HEK293T (cell line): ENCODE results near the gene DLG1.
A peak's percentile ranks its signal among the peaks of the same experiment; 100 is the strongest.

Experiments
- CTCF ChIA-PET: fragments of 350-600 bp; formaldehyde crosslinking; extraction: SDS; loops from one replicate; lab custom pipeline; 2021; ENCODE audit warnings: antibody characterized with exemption, inconsistent platforms; lab: Yijun Ruan, JAX
- POLR2A ChIA-PET: fragments of 350-600 bp; formaldehyde crosslinking; extraction: SDS; loops from one replicate; lab custom pipeline; 2020; ENCODE audit warnings: antibody characterized with exemption, inconsistent platforms; lab: Yijun Ruan, JAX
- DNase-seq: peaks from one replicate; pipeline ENCODE4 v3.0.0; 2012; ENCODE audit warnings: mixed read lengths; ENCODE audit errors: extremely low spot score
- ARNT ChIP-seq: fragments of 450-650 bp; IDR thresholded peaks from 2 replicates; pipeline ENCODE4 v1.6.1; 2017; ENCODE audit warnings: mild to moderate bottlenecking
- BHLHE40 ChIP-seq: fragments of 450-650 bp; IDR thresholded peaks from 2 replicates; pipeline ENCODE4 v1.6.1; 2016; ENCODE audit warnings: mild to moderate bottlenecking, moderate library complexity, borderline replicate concordance
- CTBP1 ChIP-seq: fragments of 450-650 bp; IDR thresholded peaks from 2 replicates; pipeline ENCODE4 v1.6.1; 2016; ENCODE audit warnings: borderline replicate concordance
- ELF4 ChIP-seq: fragments of 450-650 bp; IDR thresholded peaks from 2 replicates; pipeline ENCODE4 v1.6.1; 2017; ENCODE audit warnings: antibody characterized with exemption
- FOXA1 ChIP-seq: fragments of 450-650 bp; IDR thresholded peaks from 2 replicates; pipeline ENCODE4 v1.6.1; 2016; ENCODE audit warnings: mild to moderate bottlenecking
- FOXK2 ChIP-seq: fragments of 450-650 bp; IDR thresholded peaks from 2 replicates; pipeline ENCODE4 v1.6.1; 2016; ENCODE audit warnings: mild to moderate bottlenecking
- FOXM1 ChIP-seq: fragments of 450-650 bp; IDR thresholded peaks from 2 replicates; pipeline ENCODE4 v1.6.1; 2017; ENCODE audit warnings: mild to moderate bottlenecking, borderline replicate concordance
- HDGF ChIP-seq: fragments of 450-650 bp; IDR thresholded peaks from 2 replicates; pipeline ENCODE4 v1.6.1; 2017; ENCODE audit warnings: antibody characterized with exemption, borderline replicate concordance
- L3MBTL2 ChIP-seq: fragments of 450-650 bp; conservative IDR thresholded peaks from 2 replicates; pipeline ENCODE4 v1.6.1; 2016; ENCODE audit warnings: mild to moderate bottlenecking
- LEF1 ChIP-seq: fragments of 450-650 bp; IDR thresholded peaks from 2 replicates; pipeline ENCODE4 v1.6.1; 2017; ENCODE audit warnings: mild to moderate bottlenecking, borderline replicate concordance
- NFRKB ChIP-seq: fragments of 450-650 bp; IDR thresholded peaks from 2 replicates; pipeline ENCODE4 v1.6.1; 2016; ENCODE audit warnings: mild to moderate bottlenecking, moderate library complexity
- SP1 ChIP-seq: fragments of 450-650 bp; IDR thresholded peaks from 2 replicates; pipeline ENCODE4 v1.6.1; 2017
- SUZ12 ChIP-seq: fragments of 450-650 bp; IDR thresholded peaks from 2 replicates; pipeline ENCODE4 v1.6.1; 2016; ENCODE audit warnings: mild to moderate bottlenecking
- TARDBP ChIP-seq: fragments of 450-650 bp; IDR thresholded peaks from 2 replicates; pipeline ENCODE4 v1.6.1; 2016
- ZNF384 ChIP-seq: fragments of 450-650 bp; IDR thresholded peaks from 2 replicates; pipeline ENCODE4 v1.6.1; 2016
- TF ChIP-seq, protein P1 (sequence below): fragments of 450-650 bp; IDR thresholded peaks from 2 replicates; pipeline ENCODE4 v1.6.1; 2016

The DLG1 gene

DNA sequence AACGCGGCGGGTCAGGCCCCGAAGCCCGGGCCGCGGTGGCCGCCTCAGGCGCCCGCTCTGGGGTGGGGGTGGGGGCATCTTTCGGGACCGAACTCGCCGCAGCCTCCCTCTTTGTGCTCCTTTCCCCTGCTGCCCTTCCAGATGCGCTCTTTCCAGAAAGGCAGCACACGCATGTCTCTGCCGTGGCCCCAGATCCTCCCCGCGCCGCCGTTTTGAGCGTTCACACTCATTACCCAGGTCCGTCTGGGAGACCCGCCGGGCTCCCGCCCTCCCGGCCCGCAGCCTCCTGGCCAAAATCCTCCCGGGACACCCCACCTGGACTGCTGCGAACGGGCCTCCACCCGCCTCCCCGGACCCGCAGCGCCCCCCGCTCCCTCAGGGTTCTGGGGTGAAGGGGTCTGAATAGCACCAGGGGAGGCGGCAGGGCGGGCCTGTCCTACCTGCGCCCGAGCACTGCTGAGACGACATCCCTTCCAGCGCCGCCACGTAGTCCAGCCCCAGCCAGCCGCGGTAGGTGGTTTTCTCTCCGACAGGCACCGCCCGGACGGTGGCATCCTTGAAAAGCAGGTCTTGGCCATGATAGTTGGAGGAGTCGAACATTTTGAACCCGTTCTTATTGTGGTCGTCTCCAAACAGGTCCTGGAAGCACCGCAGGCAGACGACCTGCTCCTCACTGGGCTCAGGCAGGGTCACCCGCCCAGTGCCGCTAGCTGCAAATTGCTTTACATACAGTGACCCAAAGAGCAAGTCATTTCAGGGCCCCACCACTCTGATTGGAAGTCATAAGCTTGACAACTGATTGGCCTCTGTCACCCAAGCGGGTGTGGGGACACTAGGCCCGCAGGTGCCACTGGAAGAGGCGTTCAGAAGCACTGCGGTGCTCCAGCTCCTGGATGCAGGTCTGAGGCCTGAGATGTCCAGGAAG is 294.7 kb downstream of the DLG1 start:
- POLR2A ChIA-PET, result interaction anchor here (1.0 kb wide), 1 partner anchor 180 kb away, joined by 3 read pairs; no protein-coding TSS in a partner anchor
- DNase-seq, result no peak
- CTCF ChIA-PET, result no interaction called here
- TF ChIP-seq FOXM1, result no peak
- TF ChIP-seq NFRKB, result no peak
- no peak for TF ChIP-seq HDGF
- TF ChIP-seq TARDBP, result no peak
- TF ChIP-seq FOXA1, result no peak

DNA sequence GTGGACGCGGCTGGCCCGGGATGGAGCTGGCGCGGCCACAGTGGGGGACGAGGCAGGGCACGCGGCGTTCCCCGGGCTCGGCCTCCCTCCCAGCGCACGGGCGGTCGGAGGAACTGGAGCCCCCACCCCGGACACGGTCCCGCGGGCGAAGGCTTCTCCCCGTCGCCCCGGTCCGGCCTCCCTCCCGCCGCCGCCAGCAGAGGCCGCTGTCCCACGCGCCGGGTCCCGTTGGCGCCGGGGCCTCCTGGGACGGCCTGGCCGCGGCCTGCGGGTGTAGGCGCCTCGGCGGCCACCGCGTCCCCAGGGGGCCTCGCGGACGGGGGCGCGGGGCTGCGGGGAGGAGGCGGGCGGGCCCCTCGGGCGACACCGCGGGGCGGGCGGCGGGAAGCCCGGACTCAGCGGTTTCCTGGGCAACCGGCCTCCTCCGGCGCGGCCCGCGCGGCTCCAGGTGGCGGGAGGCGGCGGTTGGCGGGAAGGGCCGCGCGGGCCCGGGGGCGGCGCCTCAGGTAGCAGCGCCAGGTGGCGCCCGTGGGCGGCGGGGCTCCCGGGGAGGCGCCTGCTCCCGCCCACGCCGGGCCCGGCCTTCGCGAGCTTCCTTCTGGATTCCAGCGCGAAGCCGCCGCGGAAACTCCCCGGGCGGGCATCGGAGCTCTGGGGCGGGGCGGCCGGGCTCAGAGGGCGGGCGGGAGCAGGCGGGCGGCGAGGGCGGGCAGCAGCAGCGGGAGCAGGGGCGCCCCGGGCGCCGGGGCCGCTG is 295.5 kb downstream of the DLG1 start:
- peak; percentile 82 for DNase-seq
- no peak for TF ChIP-seq HDGF
- TF ChIP-seq NFRKB, result no peak
- no peak for TF ChIP-seq SP1
- no peak for TF ChIP-seq FOXM1
- no peak for TF ChIP-seq LEF1
- TF ChIP-seq, protein P1, sequence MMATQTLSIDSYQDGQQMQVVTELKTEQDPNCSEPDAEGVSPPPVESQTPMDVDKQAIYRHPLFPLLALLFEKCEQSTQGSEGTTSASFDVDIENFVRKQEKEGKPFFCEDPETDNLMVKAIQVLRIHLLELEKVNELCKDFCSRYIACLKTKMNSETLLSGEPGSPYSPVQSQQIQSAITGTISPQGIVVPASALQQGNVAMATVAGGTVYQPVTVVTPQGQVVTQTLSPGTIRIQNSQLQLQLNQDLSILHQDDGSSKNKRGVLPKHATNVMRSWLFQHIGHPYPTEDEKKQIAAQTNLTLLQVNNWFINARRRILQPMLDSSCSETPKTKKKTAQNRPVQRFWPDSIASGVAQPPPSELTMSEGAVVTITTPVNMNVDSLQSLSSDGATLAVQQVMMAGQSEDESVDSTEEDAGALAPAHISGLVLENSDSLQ, result no peak
- TF ChIP-seq BHLHE40, result no peak
- TF ChIP-seq FOXA1, result no peak
- TF ChIP-seq ELF4, result no peak
- no peak for TF ChIP-seq SUZ12
- no peak for TF ChIP-seq FOXK2
- TF ChIP-seq ZNF384, result no peak
- TF ChIP-seq TARDBP, result no peak
- TF ChIP-seq ARNT, result no peak
- TF ChIP-seq CTBP1, result no peak
- no peak for TF ChIP-seq L3MBTL2
- CTCF ChIA-PET, result interaction anchor here (0.5 kb wide), 1 partner anchor 75 kb away, joined by 3 read pairs; no protein-coding TSS in a partner anchor
- POLR2A ChIA-PET, result interaction anchor here (0.6 to 1.0 kb wide), 2 partner anchors 9 to 181 kb away, joined by 3 read pairs; no protein-coding TSS in a partner anchor

DNA sequence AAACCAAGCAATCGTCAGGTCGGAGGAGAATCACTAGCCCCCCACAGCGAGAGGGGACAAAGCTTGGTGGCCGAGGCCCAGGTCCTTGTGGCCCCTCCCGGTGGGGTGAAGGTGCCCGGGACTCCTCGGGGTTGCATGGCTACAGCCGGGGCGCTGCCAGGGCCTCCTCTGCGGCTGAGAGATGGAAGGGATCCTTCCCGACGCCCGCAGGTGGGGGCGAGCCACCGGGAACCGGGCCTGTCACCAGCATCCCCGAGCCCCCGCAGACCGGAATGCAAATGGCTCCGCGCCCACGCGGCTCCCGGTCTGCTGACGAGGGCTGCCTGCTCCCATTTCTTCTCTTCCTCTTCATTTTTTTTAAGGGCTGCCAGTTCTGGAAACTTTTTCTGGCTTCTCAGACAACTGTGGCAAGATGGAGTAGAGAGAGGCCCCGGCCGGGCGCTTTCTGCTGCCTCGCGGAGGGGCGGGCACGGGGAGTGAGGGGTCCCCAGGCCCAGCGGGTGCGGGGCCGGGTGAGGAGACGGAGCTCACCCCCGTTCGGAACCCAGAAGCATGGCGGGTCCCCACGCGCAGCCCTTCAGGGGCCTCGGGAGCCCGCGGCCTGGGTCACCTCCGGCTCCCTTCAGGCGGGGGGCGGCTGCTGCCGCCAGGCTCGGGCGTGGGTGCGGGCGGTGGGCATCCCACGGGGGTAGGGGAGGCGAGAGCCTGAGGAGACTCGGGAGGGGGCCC is 296.3 kb downstream of the DLG1 start:
- ChIA-PET CTCF (interaction anchor here (0.5 kb wide), 1 partner anchor 76 kb away, joined by 3 read pairs; no protein-coding TSS in a partner anchor), POLR2A (no interaction called here)
- DNase-seq, result no peak
- TF ChIP-seq L3MBTL2 (no peak), FOXA1 (no peak), CTBP1 (no peak), NFRKB (no peak), SP1 (no peak), BHLHE40 (no peak), ELF4 (no peak), ARNT (no peak), HDGF (no peak), FOXK2 (no peak), TARDBP (no peak), SUZ12 (no peak), LEF1 (no peak), FOXM1 (no peak), ZNF384 (no peak)
- TF ChIP-seq, protein P1, result no peak

DNA sequence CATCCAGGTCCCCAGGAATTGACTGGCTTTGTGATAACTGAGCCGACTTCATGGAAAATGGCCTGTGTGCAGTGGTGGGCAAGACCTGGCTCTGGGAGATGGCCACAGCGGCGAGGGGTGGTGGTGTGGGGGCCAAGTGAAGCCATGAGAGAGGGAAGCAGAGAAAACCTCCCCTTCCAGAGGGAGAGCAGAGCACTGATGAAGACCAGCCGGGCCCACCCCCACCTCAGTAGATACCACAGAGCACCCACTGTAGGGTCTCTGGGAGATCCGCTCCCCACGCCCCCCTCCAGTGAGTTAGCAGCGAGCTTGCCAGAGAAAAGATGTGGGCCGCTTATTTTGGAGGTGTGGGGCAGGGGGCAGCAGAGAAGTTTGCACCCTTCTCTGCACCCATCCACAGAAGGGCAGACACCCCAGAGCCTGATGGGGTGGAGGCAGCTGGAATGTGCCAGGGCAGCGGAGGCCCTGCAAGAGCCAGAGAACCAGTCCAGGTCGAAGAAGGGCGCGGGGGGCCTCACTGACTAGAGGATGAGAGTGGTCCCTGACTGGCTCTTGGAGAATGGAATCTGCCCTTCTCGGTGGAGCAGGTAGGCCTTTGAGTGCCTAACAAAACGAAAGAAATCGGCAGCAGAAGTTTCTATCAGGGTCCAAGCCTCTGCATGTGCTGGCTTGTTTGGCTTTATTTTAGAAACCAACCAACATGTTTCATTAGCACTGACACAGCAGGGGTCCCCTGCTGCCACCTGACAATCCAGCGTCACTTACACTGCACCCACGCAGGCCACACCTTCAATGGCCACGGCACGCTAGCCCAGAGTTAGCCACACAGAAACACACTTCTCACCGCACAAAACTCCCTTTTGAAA is 297.1 kb downstream of the DLG1 start:
- DNase-seq, result no peak
- CTCF ChIA-PET, result interaction anchor here (0.6 kb wide), 1 partner anchor 600 kb away, joined by 3 read pairs; no protein-coding TSS in a partner anchor
- POLR2A ChIA-PET, result no interaction called here
- TF ChIP-seq NFRKB (no peak), SP1 (no peak), LEF1 (no peak), ELF4 (no peak)

DNA sequence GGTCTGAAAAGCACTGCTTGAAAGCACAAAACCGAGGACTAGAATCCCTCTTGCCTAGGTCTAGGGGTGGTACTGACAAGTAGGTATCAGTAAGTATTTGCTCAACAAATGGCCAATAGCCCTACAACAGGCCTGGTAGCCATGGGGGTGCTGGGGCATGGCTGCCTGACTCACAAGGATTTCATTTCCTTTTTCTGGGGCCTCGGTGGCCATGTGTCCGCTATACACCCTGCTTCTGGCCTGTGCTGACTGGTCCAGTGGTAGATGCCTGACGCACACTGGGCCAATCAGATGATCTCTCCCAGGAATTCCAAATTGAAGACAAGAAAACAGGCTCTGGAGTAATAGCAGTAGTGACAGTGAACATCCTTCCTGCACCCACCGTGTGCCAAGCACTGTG is 298.2 kb downstream of the DLG1 start:
- ChIA-PET POLR2A (no interaction called here), CTCF (no interaction called here)
- TF ChIP-seq LEF1 (no peak), HDGF (no peak), ARNT (no peak), FOXA1 (no peak), BHLHE40 (no peak), ZNF384 (no peak), SUZ12 (no peak), CTBP1 (no peak)
- DNase-seq, result no peak
